ENCODE measurements around the gene KCNH8. TPM values are rescaled to one million over a fixed set of nuclear protein-coding genes. Genes with fewer than 3 reads are reported as not detected.

Gene KCNH8
- total RNA-seq, 4 donors from 2014 or later = 0.55 to 1.1 (median 1.00) TPM; not detected in 1

GRCh38 chr3:19254784-19255338 lies 106.6 kb downstream of the KCNH8 start:
- intact Hi-C loops (cut with DNase I; ENCODE audit: low total_unique reads) = no loop called here
- 84 to 85% methylated on average over 5 of the region's 5 CpGs for WGBS, 2 donors (ENCODE audit: low coverage in 1 of 2)
- H3K4me1 ChIP-seq = no peaks in the 10 kb centered on the region
- no peaks in the 10 kb centered on the region for H3K9me3 ChIP-seq
- H3K27ac ChIP-seq = no peak overlapping the region
- DNase-seq = no peak
- in situ Hi-C loops (cut with MboI; ENCODE audit: low pct_ligation_motif_present in 1 of 4, low pct_unique_long_range_greater_than_20kb in 1 of 4, low sequenced_read_pairs in 3 of 4) = no loop called here
- no peak overlapping the region for H3K4me3 ChIP-seq
- H3K36me3 ChIP-seq = no peaks in the 10 kb centered on the region
- no peaks in the 10 kb centered on the region for H3K27me3 ChIP-seq
- TF ChIP-seq CTCF (IDR thresholded peaks at IDR 0.05) = no peak
- TF ChIP-seq EP300 (IDR thresholded peaks at IDR 0.05; ENCODE audit: low read depth) = no peak
- no peak for TF ChIP-seq POLR2A (IDR thresholded peaks at IDR 0.05)
- no peak for TF ChIP-seq POLR2AphosphoS5 (IDR thresholded peaks at IDR 0.05)

- WGBS, 2 donors (ENCODE audit: low coverage in 1 of 2) = 79 to 90% methylated on average over 5 of the region's 5 CpGs
- Histone ChIP-seq H3K27ac (no peak overlapping the region), H3K4me1 (no peaks in the 10 kb centered on the region), H3K36me3 (no peaks in the 10 kb centered on the region), H3K9me3 (no peaks in the 10 kb centered on the region), H3K27me3 (no peaks in the 10 kb centered on the region), H3K4me3 (no peak overlapping the region)
- in situ Hi-C loops (cut with MboI; ENCODE audit: low pct_ligation_motif_present in 1 of 4, low pct_unique_long_range_greater_than_20kb in 1 of 4, low sequenced_read_pairs in 3 of 4) (no loop called here), intact Hi-C loops (cut with DNase I; ENCODE audit: low total_unique reads) (no loop called here)
- DNase-seq = no peak
- TF ChIP-seq CTCF (IDR thresholded peaks at IDR 0.05) (no peak), EP300 (IDR thresholded peaks at IDR 0.05; ENCODE audit: low read depth) (no peak), POLR2A (IDR thresholded peaks at IDR 0.05) (no peak), POLR2AphosphoS5 (IDR thresholded peaks at IDR 0.05) (no peak)
These were observed 108.0 kb downstream of the KCNH8 start for GRCh38 chr3:19256313-19256712.

GRCh38 chr3:19263606-19264005 lies 115.3 kb downstream of the KCNH8 start:
- no peaks in the 10 kb centered on the region for H3K4me1 ChIP-seq
- H3K27me3 ChIP-seq = no peaks in the 10 kb centered on the region
- intact Hi-C loops (cut with DNase I; ENCODE audit: low total_unique reads) (loop anchor here (10.0 kb wide), 1 partner anchor 911 kb away; no protein-coding TSS in a partner anchor), in situ Hi-C loops (cut with MboI; ENCODE audit: low pct_ligation_motif_present in 1 of 4, low pct_unique_long_range_greater_than_20kb in 1 of 4, low sequenced_read_pairs in 3 of 4) (no loop called here)
- TF ChIP-seq CTCF (IDR thresholded peaks at IDR 0.05) = no peak
- no peak for TF ChIP-seq EP300 (IDR thresholded peaks at IDR 0.05; ENCODE audit: low read depth)
- no peak for TF ChIP-seq POLR2A (IDR thresholded peaks at IDR 0.05)
- no peak for TF ChIP-seq POLR2AphosphoS5 (IDR thresholded peaks at IDR 0.05)
- no peaks in the 10 kb centered on the region for H3K36me3 ChIP-seq
- no peaks in the 10 kb centered on the region for H3K9me3 ChIP-seq
- 82 to 90% methylated on average over 3 of the region's 3 CpGs for WGBS, 2 donors (ENCODE audit: low coverage in 1 of 2)
- H3K27ac ChIP-seq = no peak overlapping the region
- DNase-seq = no peak
- H3K4me3 ChIP-seq = no peak overlapping the region

- 81 to 84% methylated on average over 6 of the region's 6 CpGs for WGBS, 2 donors (ENCODE audit: low coverage in 1 of 2)
- Histone ChIP-seq H3K27me3 (no peaks in the 10 kb centered on the region), H3K36me3 (no peaks in the 10 kb centered on the region), H3K4me3 (no peak overlapping the region), H3K4me1 (no peaks in the 10 kb centered on the region), H3K27ac (no peak overlapping the region), H3K9me3 (no peaks in the 10 kb centered on the region)
- intact Hi-C loops (cut with DNase I; ENCODE audit: low total_unique reads) (loop anchor here (10.0 kb wide), 1 partner anchor 910 kb away; no protein-coding TSS in a partner anchor), in situ Hi-C loops (cut with MboI; ENCODE audit: low pct_ligation_motif_present in 1 of 4, low pct_unique_long_range_greater_than_20kb in 1 of 4, low sequenced_read_pairs in 3 of 4) (no loop called here)
- DNase-seq = no peak
- no peak for TF ChIP-seq POLR2A (IDR thresholded peaks at IDR 0.05)
- TF ChIP-seq POLR2AphosphoS5 (IDR thresholded peaks at IDR 0.05) = no peak
- TF ChIP-seq EP300 (IDR thresholded peaks at IDR 0.05; ENCODE audit: low read depth) = no peak
- TF ChIP-seq CTCF (IDR thresholded peaks at IDR 0.05) = no peak
These were observed 116.1 kb downstream of the KCNH8 start for GRCh38 chr3:19264424-19264823.
